HepG2 (cell line): ENCODE results near the gene TAS1R1. TPM values are rescaled to one million over a fixed set of nuclear protein-coding genes. Genes with fewer than 3 reads are reported as not detected.

Experiments
- KIAA2018 ChIP-seq: sonication (generic); formaldehyde crosslinking; IDR thresholded peaks from 2 replicates; pipeline ENCODE4 v1.5.0; 2020; ENCODE audit warnings: mild to moderate bottlenecking, missing genetic modification reagents, borderline replicate concordance
- KLF12 ChIP-seq: sonication (generic); formaldehyde crosslinking; IDR thresholded peaks from 2 replicates; pipeline ENCODE4 v1.4.0; 2020; ENCODE audit warnings: missing genetic modification reagents, borderline replicate concordance
- MTA1 ChIP-seq: sonication (generic); formaldehyde crosslinking; IDR thresholded peaks from 2 replicates; pipeline ENCODE4 v1.4.0; 2020; ENCODE audit warnings: missing genetic modification reagents, mild to moderate bottlenecking, borderline replicate concordance
- RARG ChIP-seq: sonication (generic); formaldehyde crosslinking; IDR thresholded peaks from 2 replicates; pipeline ENCODE4 v1.4.0; 2020; ENCODE audit warnings: low read depth, mild to moderate bottlenecking, missing genetic modification reagents
- RORA ChIP-seq: sonication (generic); formaldehyde crosslinking; IDR thresholded peaks from 2 replicates; pipeline ENCODE4 v1.5.0; 2020; ENCODE audit warnings: mild to moderate bottlenecking, missing genetic modification reagents, moderate library complexity
- SALL1 ChIP-seq: sonication (generic); formaldehyde crosslinking; IDR thresholded peaks from 2 replicates; pipeline ENCODE4 v1.8.0; 2022; ENCODE audit warnings: mild to moderate bottlenecking, missing genetic modification reagents
- TP53 ChIP-seq: sonication (generic); formaldehyde crosslinking; conservative IDR thresholded peaks from 2 replicates; pipeline ENCODE4 v1.4.0; 2020; ENCODE audit warnings: missing genetic modification reagents
- ZNF318 ChIP-seq: sonication (generic); formaldehyde crosslinking; IDR thresholded peaks from 2 replicates; pipeline ENCODE4 v1.4.0; 2020; ENCODE audit warnings: mild to moderate bottlenecking, missing genetic modification reagents
- ZNF446 ChIP-seq: sonication (generic); formaldehyde crosslinking; IDR thresholded peaks from 2 replicates; pipeline ENCODE4 v1.5.0; 2020; ENCODE audit warnings: mild to moderate bottlenecking, missing genetic modification reagents
- ZNF598 ChIP-seq: sonication (generic); formaldehyde crosslinking; IDR thresholded peaks from 2 replicates; pipeline ENCODE4 v1.5.1; 2020; ENCODE audit warnings: mild to moderate bottlenecking, missing genetic modification reagents, borderline replicate concordance
- ZNF781 ChIP-seq: sonication (generic); formaldehyde crosslinking; IDR thresholded peaks from 2 replicates; pipeline ENCODE4 v1.5.1; 2020; ENCODE audit warnings: borderline replicate concordance, mild to moderate bottlenecking, missing genetic modification reagents; ENCODE audit errors: not compliant biosample characterization
- ZNF792 ChIP-seq: IDR thresholded peaks from 2 replicates; pipeline ENCODE4 v1.6.1; 2016
- polyA plus RNA-seq, 8 experiments: library from polyadenylated mRNA; depleted of rRNA in 3 of 8; stranded (reverse) in 7 of 8; unstranded in 1 of 8; fragments of >200 nt; fragmentation: Illumina TruSeq in 4 of 8; extraction: Trizol in 4 of 8; gene quantifications; 2 replicates each; pipeline versions ENCODE4 v1.2.1 to v1.2.3, GENCODE V29; 2011 to 2016; ENCODE audit warnings: low read depth in 4 of 8, missing spikeins in 1 of 8, mixed read lengths in 1 of 8; ENCODE audit not compliant: insufficient read depth in 1 of 8
- total RNA-seq, 5 experiments: library from RNA; depleted of rRNA; stranded (reverse); fragments of >200 nt; fragmentation: Illumina TruSeq; extraction: Trizol; gene quantifications; 2 replicates each; pipeline ENCODE4 v1.2.3, GENCODE V29; 2016; ENCODE audit warnings: low read depth in 1 of 5

The TAS1R1 gene
- total and polyA plus RNA-seq, 2 of the 13 experiments (the other 11 are each of a cell fraction or from before 2014, with no cell fraction given): 1.4 to 1.6 TPM

GRCh38 chr1:6601923-6602668 is 47.0 kb downstream of the TAS1R1 start (continued):
- TF ChIP-seq KIAA2018 (CRISPR knock-in tag) (no peak), SALL1 (peak; percentile 30), RORA (CRISPR knock-in tag) (no peak; the same call in 1 of the 2 replicates), ZNF446 (no peak), TP53 (CRISPR knock-in tag) (peak; percentile 73; the same call in 1 of the 2 replicates), MTA1 (CRISPR knock-in tag) (peak; percentile 59; the same call in 1 of the 2 replicates), ZNF318 (CRISPR knock-in tag) (0 out of 2 replicates have a peak, but pooled peaks have one; percentile 22), RARG (CRISPR knock-in tag) (no peak), ZNF781 (CRISPR knock-in tag) (no peak), ZNF792 (no peak), ZNF598 (no peak), KLF12 (CRISPR knock-in tag) (peak; percentile 9)
